T-helper 2 cell treated with Interferon-gamma antibody and Interleukin-4, amounts not matched to agents 100 ng/mL and 5 ng/mL, for 36 hours (primary cell): ENCODE data around the gene NISCH. TPM values are rescaled to one million over a fixed set of nuclear protein-coding genes. Genes with fewer than 3 reads are reported as not detected.

ENCODE experiments used
- intact Hi-C: fragments of 100-400 bp; cut with micrococcal nuclease; formaldehyde crosslinking; loops from one replicate; pipeline ENCODE4 v1.15.1; 2023
- total RNA-seq: library from RNA; stranded (reverse); gene quantifications from 2 replicates; pipeline ENCODE4 v1.2.3, GENCODE V29; 2022

The NISCH gene
- total RNA-seq, 1 donor from 2014 or later: 79.6 TPM

GRCh38 chr3:52507359-52507758, 52.0 kb downstream of the NISCH start:
- intact Hi-C loops: no loop called here

- intact Hi-C loops: no loop called here
These were observed 54.4 kb downstream of the NISCH start for GRCh38 chr3:52509753-52510328.

GRCh38 chr3:52511509-52511908, 56.1 kb downstream of the NISCH start:
- intact Hi-C loops: no loop called here

- intact Hi-C loops: no loop called here
These were observed 56.7 kb downstream of the NISCH start for GRCh38 chr3:52512105-52512504.

GRCh38 chr3:52512727-52513126, 57.3 kb downstream of the NISCH start:
- intact Hi-C loops: no loop called here

- intact Hi-C loops: no loop called here
These were observed 57.9 kb downstream of the NISCH start for GRCh38 chr3:52513281-52513680.

- intact Hi-C loops: no loop called here
These were observed 59.2 kb downstream of the NISCH start for GRCh38 chr3:52514576-52514975.

- intact Hi-C loops: no loop called here
These were observed 59.8 kb downstream of the NISCH start for GRCh38 chr3:52515192-52515591.

- intact Hi-C loops: no loop called here
These were observed 61.2 kb downstream of the NISCH start for GRCh38 chr3:52516509-52517195.

GRCh38 chr3:52517796-52518722, 62.7 kb downstream of the NISCH start:
- intact Hi-C loops: no loop called here

- intact Hi-C loops: no loop called here
These were observed 63.5 kb downstream of the NISCH start for GRCh38 chr3:52518723-52519444.

- intact Hi-C loops: no loop called here
These were observed 64.2 kb downstream of the NISCH start for GRCh38 chr3:52519445-52520140.

- intact Hi-C loops: no loop called here
These were observed 64.8 kb downstream of the NISCH start for GRCh38 chr3:52520141-52520667.

GRCh38 chr3:52520716-52521487, 65.5 kb downstream of the NISCH start:
- intact Hi-C loops: no loop called here

- intact Hi-C loops: no loop called here
These were observed 66.1 kb downstream of the NISCH start for GRCh38 chr3:52521488-52521824.

GRCh38 chr3:52521881-52522650, 66.7 kb downstream of the NISCH start:
- intact Hi-C loops: no loop called here

GRCh38 chr3:52522651-52523251, 67.3 kb downstream of the NISCH start:
- intact Hi-C loops: no loop called here

- intact Hi-C loops: no loop called here
These were observed 68.2 kb downstream of the NISCH start for GRCh38 chr3:52523386-52524257.
